OCI-LY7 (cell line): ENCODE results near the gene NUP93. TPM values are rescaled to one million over a fixed set of nuclear protein-coding genes. Genes with fewer than 3 reads are reported as not detected.

Experiments used
- BruUV-seq: library from RNA; stranded (reverse); fragments of 400-500 nt; replicated peaks from 2 replicates; lab custom pipeline; 2021; lab: Mats Ljungman, UMichigan
- CTCF ChIA-PET: fragments of 300-600 bp; sonication (Branson Sonifier 250); formaldehyde crosslinking; loops from one replicate; lab custom pipeline; 2022; ENCODE audit warnings: antibody characterized with exemption; ENCODE audit not compliant: unreplicated experiment; lab: Charles Lee
- POLR2A ChIA-PET: fragments of 300-600 bp; sonication (Branson Sonifier 250); formaldehyde crosslinking; loops from one replicate; lab custom pipeline; 2022; ENCODE audit warnings: antibody characterized with exemption; lab: Charles Lee
- DNase-seq: peaks from one replicate; pipeline ENCODE4 v3.0.0-alpha.2; 2015; ENCODE audit warnings: low spot score
- H2AFZ ChIP-seq: fragments of 200-600 bp; sonication (generic), shearing (Covaris generic); 2 replicates; pipeline ENCODE4 v1.6.1; 2014; ENCODE audit warnings: mild to moderate bottlenecking, antibody characterized with exemption, low read length, moderate library complexity
- H3K27ac ChIP-seq: fragments of 200-600 bp; sonication (generic); 2 replicates; pipeline ENCODE4 v1.5.1; 2014; ENCODE audit warnings: mixed run types, low read depth, mild to moderate bottlenecking, moderate library complexity, low read length, inconsistent platforms; ENCODE audit not compliant: poor library complexity, severe bottlenecking
- H3K36me3 ChIP-seq: fragments of 200-600 bp; sonication (generic); 2 replicates; pipeline ENCODE4 v1.6.1; 2014; ENCODE audit warnings: mild to moderate bottlenecking, antibody characterized with exemption, low read length, moderate library complexity, mixed read lengths; ENCODE audit not compliant: insufficient read depth
- H3K4me1 ChIP-seq: fragments of 200-600 bp; sonication (generic); 2 replicates; pipeline ENCODE4 v1.5.1; 2014; ENCODE audit warnings: mild to moderate bottlenecking, low read length; ENCODE audit not compliant: insufficient read depth, poor library complexity, severe bottlenecking
- H3K4me2 ChIP-seq: fragments of 200-600 bp; sonication (generic); 2 replicates; pipeline ENCODE4 v1.6.1; 2014; ENCODE audit warnings: mild to moderate bottlenecking, low read length
- H3K4me3 ChIP-seq: fragments of 200-600 bp; sonication (generic); 2 replicates; pipeline ENCODE4 v1.5.1; 2014; ENCODE audit warnings: mild to moderate bottlenecking, low read depth, low read length; ENCODE audit not compliant: poor library complexity, severe bottlenecking
- H3K79me2 ChIP-seq: fragments of 200-600 bp; sonication (generic); 2 replicates; pipeline ENCODE4 v1.6.1; 2016; ENCODE audit warnings: low read depth, mild to moderate bottlenecking, low read length, moderate library complexity, mixed read lengths; ENCODE audit not compliant: insufficient read depth
- H3K9me2 ChIP-seq: fragments of 200-600 bp; sonication (generic); 2 replicates; pipeline ENCODE4 v1.6.1; 2016; ENCODE audit warnings: mild to moderate bottlenecking, low read length, mixed read lengths; ENCODE audit not compliant: insufficient read depth
- H3K9me3 ChIP-seq: fragments of 200-600 bp; sonication (generic); 2 replicates; pipeline ENCODE4 v1.6.1; 2014; ENCODE audit warnings: mild to moderate bottlenecking, mixed run types, low read length, mixed read lengths
- H4K20me1 ChIP-seq: fragments of 200-600 bp; sonication (generic); 2 replicates; pipeline ENCODE4 v1.6.1; 2014; ENCODE audit warnings: mild to moderate bottlenecking, antibody characterized with exemption, low read length, moderate library complexity, mixed read lengths; ENCODE audit not compliant: insufficient read depth
- EZH2phosphoT487 ChIP-seq: fragments of 200-600 bp; sonication (generic); IDR thresholded peaks from 2 replicates; pipeline ENCODE4 v1.6.1; 2018; ENCODE audit warnings: low read depth, borderline replicate concordance, mild to moderate bottlenecking, mixed run types, antibody characterized with exemption, low read length, moderate library complexity, mixed read lengths
- intact Hi-C: fragments of 100-400 bp; cut with micrococcal nuclease; formaldehyde crosslinking; loops from one replicate; pipeline ENCODE4 v1.10.0; 2022; ENCODE audit not compliant: unreplicated experiment
- total RNA-seq, 2 experiments: library from RNA; depleted of rRNA in 1 of 2; stranded (reverse); fragments of >200 nt in 1 of 2; shearing (Covaris generic) in 1 of 2; gene quantifications; 2 replicates each; pipeline ENCODE4 v1.2.3, GENCODE V29; 2014 to 2022
- TF ChIP-seq, protein P1 (sequence below): fragments of 200-600 bp; sonication (generic); conservative IDR thresholded peaks from 2 replicates; pipeline ENCODE4 v1.5.1; 2014; ENCODE audit warnings: mild to moderate bottlenecking, antibody characterized with exemption, low read length, moderate library complexity, mixed read lengths

NUP93 gene
- total RNA-seq, 2 experiments from 2014 or later, result 119 to 183 TPM

DNA sequence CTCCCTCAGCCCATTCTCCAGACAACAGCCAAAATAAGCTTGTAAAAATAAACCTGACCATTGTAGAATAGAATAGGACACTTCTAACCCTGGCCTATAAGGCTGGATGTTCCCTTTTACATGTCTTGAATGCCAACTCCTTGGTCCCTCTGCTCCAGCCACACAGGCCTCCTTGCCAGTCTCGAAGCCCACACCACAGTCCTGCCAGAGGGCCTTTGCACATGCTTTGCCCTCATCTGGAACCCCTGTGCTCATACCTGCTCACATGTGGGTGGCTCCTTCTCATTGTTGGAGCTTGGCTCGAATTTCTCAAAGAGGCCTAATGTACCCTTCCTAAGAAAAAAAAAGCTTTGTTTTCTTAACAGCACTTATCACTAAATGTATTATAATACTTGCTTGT, 129.7 kb downstream of the NUP93 start:
- Histone ChIP-seq H3K36me3 (no peaks in the 10 kb centered on the region), H3K4me1 (peaks cover 47% of the 10 kb centered on the region), H2AFZ (peak overlapping the region; percentile 68; the same call in 1 of the 2 replicates), H3K79me2 (no peaks in the 10 kb centered on the region), H3K9me2 (no peaks in the 10 kb centered on the region), H4K20me1 (no peaks in the 10 kb centered on the region), H3K27ac (peak overlapping the region; percentile 85), H3K4me3 (peak overlapping the region; percentile 48), H3K4me2 (peak overlapping the region; percentile 75), H3K9me3 (no peaks in the 10 kb centered on the region)
- BruUV-seq, result no TSS peak
- ChIA-PET CTCF (interaction anchor here (0.9 to 1.5 kb wide), 2 partner anchors 10 to 22 kb away, joined by 3 to 4 read pairs; no protein-coding TSS in a partner anchor), POLR2A (interaction anchor here (0.5 to 2.2 kb wide), 12 partner anchors 8 to 159 kb away, joined by 3 to 10 read pairs (median 3); no protein-coding TSS in a partner anchor)
- no peak for TF ChIP-seq EZH2phosphoT487
- TF ChIP-seq, protein P1, sequence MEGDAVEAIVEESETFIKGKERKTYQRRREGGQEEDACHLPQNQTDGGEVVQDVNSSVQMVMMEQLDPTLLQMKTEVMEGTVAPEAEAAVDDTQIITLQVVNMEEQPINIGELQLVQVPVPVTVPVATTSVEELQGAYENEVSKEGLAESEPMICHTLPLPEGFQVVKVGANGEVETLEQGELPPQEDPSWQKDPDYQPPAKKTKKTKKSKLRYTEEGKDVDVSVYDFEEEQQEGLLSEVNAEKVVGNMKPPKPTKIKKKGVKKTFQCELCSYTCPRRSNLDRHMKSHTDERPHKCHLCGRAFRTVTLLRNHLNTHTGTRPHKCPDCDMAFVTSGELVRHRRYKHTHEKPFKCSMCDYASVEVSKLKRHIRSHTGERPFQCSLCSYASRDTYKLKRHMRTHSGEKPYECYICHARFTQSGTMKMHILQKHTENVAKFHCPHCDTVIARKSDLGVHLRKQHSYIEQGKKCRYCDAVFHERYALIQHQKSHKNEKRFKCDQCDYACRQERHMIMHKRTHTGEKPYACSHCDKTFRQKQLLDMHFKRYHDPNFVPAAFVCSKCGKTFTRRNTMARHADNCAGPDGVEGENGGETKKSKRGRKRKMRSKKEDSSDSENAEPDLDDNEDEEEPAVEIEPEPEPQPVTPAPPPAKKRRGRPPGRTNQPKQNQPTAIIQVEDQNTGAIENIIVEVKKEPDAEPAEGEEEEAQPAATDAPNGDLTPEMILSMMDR, result no peak
- DNase-seq, result no peak
- intact Hi-C loops, result loop anchor here (5.0 kb wide), 1 partner anchor 183 kb away; no protein-coding TSS in a partner anchor

GRCh38 chr16:56860226-56861020, 130.5 kb downstream of the NUP93 start:
- intact Hi-C loops, result loop anchor here (5.0 kb wide), 1 partner anchor 182 kb away; no protein-coding TSS in a partner anchor
- ChIA-PET CTCF (interaction anchor here (0.9 to 1.5 kb wide), 3 partner anchors 9 to 69 kb away, joined by 3 to 4 read pairs (median 4); no protein-coding TSS in a partner anchor), POLR2A (interaction anchor here (0.5 to 2.2 kb wide), 10 partner anchors 8 to 160 kb away, joined by 3 to 10 read pairs (median 3); no protein-coding TSS in a partner anchor)
- H4K20me1 ChIP-seq, result no peaks in the 10 kb centered on the region
- peak overlapping the region; percentile 75 for H3K4me2 ChIP-seq
- TF ChIP-seq, protein P1, result no peak
- TF ChIP-seq EZH2phosphoT487, result no peak
- H3K36me3 ChIP-seq, result no peaks in the 10 kb centered on the region
- H3K79me2 ChIP-seq, result no peaks in the 10 kb centered on the region
- DNase-seq, result peak; percentile 85
- H3K9me2 ChIP-seq, result no peaks in the 10 kb centered on the region
- no peaks in the 10 kb centered on the region for H3K9me3 ChIP-seq
- peak overlapping the region; percentile 68 for H2AFZ ChIP-seq
- BruUV-seq, result no TSS peak
- peak overlapping the region; percentile 85 for H3K27ac ChIP-seq
- peak overlapping the region; percentile 48 for H3K4me3 ChIP-seq
- peaks cover 47% of the 10 kb centered on the region for H3K4me1 ChIP-seq
